GM18526 (cell line): ENCODE results near the gene FCRL4.

Experiments
- POLR2A ChIP-seq: IDR thresholded peaks from 3 replicates; pipeline ENCODE4 v1.6.1; 2011; ENCODE audit not compliant: insufficient read length; ENCODE audit errors: extremely low read depth

The FCRL4 gene

DNA sequence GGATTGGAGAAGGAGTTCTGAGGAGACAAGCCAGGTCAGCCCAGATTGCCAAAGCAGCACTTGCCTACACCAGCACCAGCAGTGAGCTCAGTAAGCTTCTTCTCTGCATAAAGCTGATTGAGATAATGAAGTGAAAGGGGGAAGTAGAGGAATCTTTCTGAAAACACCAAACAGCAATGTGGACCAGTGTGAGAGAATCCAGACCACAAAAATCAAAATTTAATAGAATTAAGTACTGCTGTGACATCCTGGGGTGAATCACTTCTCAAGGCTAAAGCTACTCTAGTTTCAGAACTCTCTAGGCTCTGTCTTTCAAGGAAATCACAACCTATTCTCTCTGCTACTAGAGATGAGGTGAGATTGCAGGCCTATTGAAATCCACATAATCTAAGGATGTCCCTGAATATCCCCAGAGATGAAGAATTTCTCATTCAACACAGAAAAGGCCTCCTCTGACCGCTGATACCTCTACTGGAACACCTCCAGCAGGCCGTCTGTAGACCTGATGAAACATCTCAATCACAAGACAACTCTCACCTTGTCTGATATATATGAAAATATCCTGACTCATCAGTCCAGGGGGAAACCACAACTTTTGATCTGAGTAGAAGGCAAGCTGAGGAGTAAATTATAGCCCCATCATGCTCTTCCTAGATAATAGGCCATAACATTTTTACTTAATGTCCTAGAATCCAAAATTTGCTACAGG is at the start of gene FCRL4:
Gene FCRL4 (minus strand): TSS at position 127 of the 709 bp plus-strand sequence. CDS start 141 bp downstream, outside the sequence.
- no peak for TF ChIP-seq POLR2A

DNA sequence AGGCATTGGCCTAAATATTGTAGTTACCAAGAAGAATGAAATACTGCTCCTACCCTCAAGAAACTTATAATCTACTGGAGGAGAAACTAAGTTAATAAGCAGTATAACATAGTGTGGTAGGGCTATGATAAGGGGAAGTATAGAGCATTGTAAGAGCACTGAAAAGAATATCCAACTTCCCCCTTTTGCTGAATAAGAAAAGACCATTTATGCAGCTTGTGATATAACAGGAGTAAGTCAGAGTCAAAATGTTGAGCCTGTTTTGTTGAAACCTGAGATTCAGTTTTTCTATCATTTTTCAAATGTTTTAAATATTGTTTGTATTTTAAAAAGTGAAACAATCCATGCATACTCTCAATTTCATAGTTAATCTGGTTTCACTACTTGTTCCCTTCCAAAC is 48.3 kb upstream of the FCRL4 start:
- TF ChIP-seq POLR2A = no peak

DNA sequence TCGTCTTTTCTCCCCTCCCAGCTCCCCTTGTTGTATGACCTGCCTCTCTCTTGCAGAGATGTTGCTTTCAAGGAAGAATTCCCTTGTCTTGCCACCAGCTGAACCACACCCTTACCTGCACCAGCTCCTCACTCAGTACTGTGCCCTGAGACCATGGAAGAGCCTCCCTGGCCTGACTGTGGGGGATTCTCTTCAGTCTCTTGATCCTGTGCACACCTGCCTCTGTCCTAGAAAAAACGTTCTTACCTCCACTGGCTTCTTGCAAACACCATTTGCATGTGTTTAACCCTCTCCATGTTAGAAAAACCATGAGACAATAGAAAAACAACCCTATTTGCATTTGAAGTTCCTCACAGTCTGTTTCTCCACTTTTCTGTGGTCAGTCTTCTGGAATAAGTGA is 43.3 kb upstream of the FCRL4 start:
- no peak for TF ChIP-seq POLR2A

DNA sequence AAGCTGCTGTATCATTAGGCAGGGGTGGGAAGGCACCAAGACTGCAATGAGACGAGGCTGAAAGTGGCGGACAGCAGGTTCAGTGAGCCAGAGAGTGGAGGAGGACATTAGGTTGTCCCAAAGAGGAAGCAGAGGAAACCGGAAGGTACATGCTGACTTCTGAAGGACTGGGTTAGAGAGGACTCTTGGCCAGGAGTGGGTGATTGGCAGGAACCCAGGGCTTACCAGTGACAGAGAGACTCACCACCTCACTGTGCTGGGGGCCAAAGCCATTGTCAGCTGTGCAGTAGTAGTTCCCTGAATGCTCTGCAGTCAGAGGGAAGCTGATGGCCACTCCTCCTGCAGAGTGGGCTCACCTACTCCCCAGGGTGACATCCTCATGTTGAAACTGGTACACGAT is 41.9 kb upstream of the FCRL4 start:
- no peak for TF ChIP-seq POLR2A

DNA sequence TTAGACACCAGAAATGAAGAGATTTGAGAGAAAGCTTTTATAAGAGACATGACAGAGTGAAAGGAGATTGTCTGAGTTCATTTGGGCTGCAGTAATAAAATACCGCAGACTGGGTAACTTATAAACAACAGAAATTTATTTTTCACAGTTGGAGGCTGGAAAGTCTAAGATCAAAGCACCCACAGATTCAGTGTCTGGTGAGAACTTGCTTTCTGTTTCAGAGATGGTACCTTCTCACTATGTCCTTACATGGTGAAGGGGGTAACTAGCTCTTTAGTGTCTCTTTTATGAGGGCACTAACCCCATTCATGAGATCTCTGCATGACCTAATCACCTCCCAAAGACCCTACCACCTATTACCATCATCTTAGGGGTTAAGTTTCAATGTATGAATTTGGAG is 30.9 kb upstream of the FCRL4 start:
- TF ChIP-seq POLR2A = no peak

DNA sequence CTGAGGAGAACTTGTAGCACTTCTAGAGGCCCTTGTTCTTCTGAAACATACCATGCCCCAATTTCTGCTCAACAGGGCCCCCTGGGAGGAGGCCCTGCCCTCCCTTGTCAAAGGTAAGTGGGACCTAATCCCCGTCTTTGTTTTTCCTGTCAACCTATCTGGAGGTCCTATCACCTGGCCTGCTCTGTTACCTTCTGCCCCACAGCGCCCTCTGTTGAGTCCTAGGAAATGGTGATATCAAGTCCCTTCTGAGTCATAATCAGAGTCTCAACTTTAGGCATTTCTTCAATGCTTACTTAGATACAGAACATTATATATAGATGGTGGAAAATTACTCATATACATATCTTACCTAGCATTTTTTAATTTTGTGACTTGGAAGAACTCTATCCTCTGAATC is 28.2 kb upstream of the FCRL4 start:
- no peak for TF ChIP-seq POLR2A

DNA sequence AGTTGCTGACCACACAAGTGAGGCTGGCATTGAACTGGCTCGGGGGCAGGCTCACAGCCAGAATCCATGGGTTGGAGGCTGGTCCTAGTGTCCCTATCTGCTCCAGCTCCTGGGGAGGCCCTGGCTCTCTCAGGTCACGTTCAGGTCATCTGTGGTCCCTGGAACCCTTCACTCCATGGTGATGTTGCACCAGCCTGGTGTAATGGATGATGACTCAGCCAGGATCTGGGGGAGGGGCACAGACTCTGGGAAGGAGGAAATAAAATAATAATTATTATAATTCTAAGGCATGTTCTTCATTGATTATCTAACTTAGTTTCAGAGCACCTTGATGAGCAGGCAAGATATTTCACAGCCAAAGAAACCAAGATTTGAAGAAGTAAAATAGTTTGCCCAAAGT is 26.6 kb upstream of the FCRL4 start:
- no peak for TF ChIP-seq POLR2A

DNA sequence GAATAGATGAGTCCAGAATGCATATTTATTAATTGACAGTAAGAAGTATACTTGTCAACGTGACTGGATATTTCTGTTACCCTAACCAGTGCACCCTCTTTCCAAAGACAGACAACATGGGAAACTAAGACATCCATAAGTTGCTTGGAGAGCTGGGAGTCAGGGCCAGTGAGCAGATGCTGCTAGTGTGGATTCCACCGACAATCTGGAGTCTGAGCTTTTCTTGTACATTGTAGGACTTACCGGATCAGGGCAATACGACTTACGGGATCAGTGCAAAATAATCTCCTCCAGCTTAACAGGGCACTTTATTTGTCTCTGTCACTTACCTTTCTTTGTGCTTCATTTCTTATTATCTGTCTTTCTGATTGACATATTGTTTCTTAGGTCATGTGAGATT is 24.6 kb upstream of the FCRL4 start:
- TF ChIP-seq POLR2A = no peak

DNA sequence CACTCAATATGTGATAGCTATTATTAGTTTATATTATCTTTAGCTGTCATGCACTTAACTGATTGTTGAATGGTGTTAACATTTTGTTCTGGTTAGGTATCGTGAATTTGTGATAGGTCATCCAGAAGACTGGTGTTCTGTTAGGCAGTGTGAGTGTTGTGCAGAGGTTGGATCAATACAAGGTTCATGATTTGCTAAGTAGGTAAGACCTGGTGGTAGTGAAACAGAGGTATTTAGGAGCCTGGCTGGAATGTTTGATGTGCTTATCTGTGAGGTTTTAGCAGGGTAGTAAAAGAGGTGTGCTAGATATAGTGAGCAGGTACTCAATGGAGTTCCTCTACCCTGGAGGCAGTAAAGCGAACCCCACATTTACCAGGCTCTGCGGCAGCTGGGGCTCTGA is 20.3 kb upstream of the FCRL4 start:
- no peak for TF ChIP-seq POLR2A

DNA sequence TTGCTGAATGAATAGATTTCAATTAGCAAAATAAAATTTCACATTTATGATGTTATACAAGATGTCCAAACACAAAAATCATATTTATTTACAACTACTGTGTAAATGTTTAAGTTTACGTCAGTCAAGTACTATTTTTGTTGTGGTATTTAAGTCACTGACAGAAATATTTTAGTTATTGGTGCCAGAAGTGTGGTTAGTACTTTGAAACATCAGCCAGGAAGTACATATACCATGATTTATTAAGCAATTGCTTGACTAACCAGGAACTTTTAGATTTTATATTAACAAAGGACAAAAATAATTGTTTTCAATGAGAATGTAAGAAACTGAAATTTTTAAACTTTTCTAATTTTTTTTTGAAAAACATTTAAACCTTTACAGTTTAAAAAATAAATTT is 2.4 kb upstream of the FCRL4 start:
- TF ChIP-seq POLR2A = no peak

DNA sequence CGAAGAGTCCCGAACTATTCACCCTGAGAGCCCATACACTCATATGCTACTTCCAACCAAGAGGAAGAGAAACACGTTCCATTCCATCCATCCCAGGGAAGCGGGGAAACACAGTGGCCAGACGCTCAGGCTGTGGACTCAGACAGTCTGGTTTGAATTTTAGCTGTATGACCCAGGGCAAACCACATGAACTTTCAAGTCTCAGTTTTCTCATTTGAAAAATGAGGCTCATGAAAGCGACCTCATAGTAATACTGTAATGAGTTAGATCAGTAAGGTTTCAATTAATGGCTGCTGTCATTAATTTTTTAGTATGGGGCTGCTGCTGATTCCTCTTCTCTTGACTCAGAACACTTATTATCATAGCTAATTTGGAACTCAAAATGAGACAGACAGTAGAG is 1.5 kb downstream of the FCRL4 start:
- TF ChIP-seq POLR2A = no peak

DNA sequence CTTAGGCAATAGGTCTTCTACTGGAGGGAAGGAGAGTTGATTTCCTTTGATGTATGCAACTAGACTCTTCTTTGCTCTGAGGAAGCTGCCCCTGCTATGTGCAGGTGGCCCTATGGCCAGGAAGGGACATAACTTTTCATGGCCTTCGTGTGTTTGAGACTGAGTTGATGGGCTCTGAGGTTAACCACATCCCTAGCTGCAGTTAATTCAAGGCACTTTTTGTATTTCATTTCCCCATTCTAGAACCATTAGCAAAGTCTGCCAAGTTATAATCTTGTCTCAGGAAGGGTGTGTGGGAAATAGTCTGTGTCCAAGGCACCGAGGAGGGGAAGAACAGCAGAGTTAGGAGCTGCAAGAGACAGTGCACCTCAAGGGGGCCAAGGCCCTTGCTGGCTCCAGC is 2.5 kb downstream of the FCRL4 start:
- no peak for TF ChIP-seq POLR2A

DNA sequence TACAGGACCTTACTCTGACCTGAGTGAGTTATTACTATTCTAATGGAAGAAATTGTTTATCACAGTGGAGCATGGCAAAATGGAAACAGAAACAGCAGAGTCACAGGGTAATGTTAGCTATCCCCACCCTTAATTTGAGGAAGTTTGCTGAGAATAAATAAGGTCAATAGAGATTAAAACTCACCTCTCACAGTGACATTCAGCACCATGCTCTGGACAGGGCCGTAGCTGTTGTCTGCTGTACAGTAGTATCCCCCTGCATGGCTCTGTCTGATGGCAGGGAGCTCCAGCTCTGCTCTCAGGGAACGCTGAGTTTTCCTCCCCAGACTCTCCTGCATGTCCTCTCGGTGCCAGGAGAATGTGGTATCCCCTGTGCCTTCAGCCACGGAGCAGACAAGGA is 11.9 kb downstream of the FCRL4 start:
- TF ChIP-seq POLR2A = no peak

DNA sequence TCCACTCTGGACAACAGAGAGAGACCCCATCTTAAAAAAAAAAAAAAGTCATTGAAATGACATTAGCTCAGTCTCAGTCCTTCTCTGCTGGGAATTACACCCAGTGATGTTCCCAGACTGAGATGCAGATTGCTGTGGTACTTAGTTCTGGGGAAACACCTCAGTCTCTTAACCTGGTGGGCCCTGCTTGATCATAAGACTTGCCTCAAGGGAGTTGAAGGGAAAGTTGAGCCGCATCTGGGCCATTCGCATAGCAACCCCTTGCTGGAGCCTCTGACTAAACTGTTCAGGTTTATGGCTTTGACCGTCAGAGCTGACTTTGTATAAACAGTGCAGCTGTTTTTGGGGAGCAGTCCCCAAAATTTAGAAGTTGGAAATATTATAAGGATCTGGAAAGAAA is 13.4 kb downstream of the FCRL4 start:
- no peak for TF ChIP-seq POLR2A

DNA sequence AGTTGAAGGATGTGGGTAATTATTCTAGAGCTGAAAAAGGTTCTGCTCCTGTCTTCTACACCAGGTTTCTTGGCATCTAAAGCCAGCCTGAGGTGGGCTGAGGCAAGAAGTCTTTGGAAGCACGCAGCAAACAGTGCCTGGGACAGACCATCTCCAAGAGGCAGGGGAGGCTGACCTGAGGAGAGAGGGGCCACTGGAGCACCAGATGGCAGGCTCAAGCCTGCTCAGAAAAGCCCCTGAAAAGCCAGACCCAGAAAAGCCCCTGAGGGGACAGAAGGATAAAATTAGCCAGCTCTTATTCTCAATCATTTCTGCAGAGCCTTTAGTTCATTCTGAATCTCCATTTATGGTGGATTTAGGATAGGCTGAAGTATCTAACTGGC is 17.1 kb downstream of the FCRL4 start:
- no peak for TF ChIP-seq POLR2A

DNA sequence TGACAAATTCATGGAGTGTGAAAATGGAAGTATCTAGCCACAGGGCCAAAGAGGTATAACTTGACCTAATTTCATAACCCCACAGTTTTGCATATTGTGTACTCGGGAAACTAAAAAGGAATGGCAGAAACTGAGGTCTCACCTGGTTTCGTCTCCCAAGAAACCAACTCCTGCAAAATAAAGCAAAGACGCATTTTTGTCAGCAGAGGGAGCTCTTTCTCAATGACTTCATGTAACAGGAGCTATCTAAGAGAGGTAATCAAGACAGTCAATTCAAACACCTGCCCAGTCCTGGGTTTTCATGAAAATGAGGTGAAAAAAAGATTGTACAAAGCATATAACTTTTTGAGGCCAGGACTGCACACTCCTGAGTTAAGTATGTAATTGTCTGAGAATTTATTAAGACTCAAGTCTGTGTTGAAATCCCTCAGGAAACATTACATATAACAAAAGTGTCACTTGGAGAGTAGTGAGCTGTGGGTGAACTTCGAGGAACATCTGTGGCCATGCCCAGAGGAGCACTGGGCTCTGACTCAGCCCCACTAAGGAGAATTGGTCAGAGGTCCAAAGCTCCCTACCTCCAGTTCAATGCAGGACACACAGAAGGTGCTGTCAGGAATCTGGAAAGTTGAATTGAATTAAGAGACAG is 17.6 kb downstream of the FCRL4 start:
- no peak for TF ChIP-seq POLR2A

DNA sequence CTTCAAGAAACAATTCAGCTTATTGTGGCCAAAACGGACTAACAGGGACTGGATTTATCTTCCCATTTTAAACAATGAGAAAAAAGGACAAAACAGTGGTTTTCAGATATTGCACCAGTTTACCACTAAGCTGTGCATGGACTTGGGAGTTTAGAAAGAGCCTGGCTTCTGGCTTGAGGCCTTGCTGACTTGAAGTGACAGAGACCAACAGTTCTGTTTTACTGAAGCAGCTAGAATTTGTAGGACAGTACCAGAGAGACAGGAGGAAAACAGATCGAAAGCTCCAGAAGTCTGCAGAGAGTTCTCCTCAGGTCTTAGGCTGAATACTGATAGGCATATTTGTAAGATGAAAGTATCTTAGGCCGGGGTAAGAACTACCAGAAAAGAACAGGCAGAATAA is 20.5 kb downstream of the FCRL4 start:
- TF ChIP-seq POLR2A = no peak
